Loucy (cell line): ENCODE measurements around the gene SMIM29.

Source experiments
- H2AFZ ChIP-seq: fragments of 200-600 bp; sonication (generic); 2 replicates; pipeline ENCODE4 v1.6.0; 2016; ENCODE audit warnings: antibody characterized with exemption, mild to moderate bottlenecking, low read length, moderate library complexity
- H3F3A ChIP-seq: fragments of 200-600 bp; 2 replicates; pipeline ENCODE4 v1.6.0; 2016; ENCODE audit warnings: antibody characterized with exemption, low read depth, mild to moderate bottlenecking
- H3K27me3 ChIP-seq: fragments of 200-600 bp; sonication (generic); 2 replicates; pipeline ENCODE4 v1.6.1; 2014; ENCODE audit warnings: low read length, mild to moderate bottlenecking; ENCODE audit not compliant: insufficient read depth, poor library complexity, severe bottlenecking
- H3K36me3 ChIP-seq: fragments of 200-600 bp; sonication (generic); 2 replicates; pipeline ENCODE4 v1.6.1; 2016; ENCODE audit warnings: low read length; ENCODE audit not compliant: insufficient read depth
- H3K4me1 ChIP-seq: fragments of 200-600 bp; sonication (generic); 2 replicates; pipeline ENCODE4 v1.5.1; 2014; ENCODE audit warnings: low read length, mild to moderate bottlenecking; ENCODE audit not compliant: insufficient read depth, poor library complexity, severe bottlenecking
- H3K4me2 ChIP-seq: fragments of 200-600 bp; sonication (generic); 2 replicates; pipeline ENCODE4 v1.6.0; 2014; ENCODE audit warnings: antibody characterized with exemption, low read length, low read depth, mild to moderate bottlenecking; ENCODE audit not compliant: poor library complexity, severe bottlenecking
- H3K4me3 ChIP-seq: fragments of 200-600 bp; sonication (generic); 2 replicates; pipeline ENCODE4 v1.5.1; 2014; ENCODE audit warnings: low read length, mild to moderate bottlenecking, mixed read lengths; ENCODE audit not compliant: poor library complexity, severe bottlenecking
- H3K79me2 ChIP-seq: fragments of 200-600 bp; sonication (generic); 2 replicates; pipeline ENCODE4 v1.6.1; 2014; ENCODE audit warnings: low read length; ENCODE audit not compliant: insufficient read depth
- H3K9ac ChIP-seq: fragments of 200-600 bp; sonication (generic); 2 replicates; pipeline ENCODE4 v1.6.0; 2014; ENCODE audit warnings: mild to moderate bottlenecking, low read depth, low read length, moderate library complexity; ENCODE audit not compliant: poor library complexity, severe bottlenecking
- H3K9me2 ChIP-seq: fragments of 200-600 bp; sonication (generic); replicated peaks from 2 replicates; pipeline ENCODE4 v1.6.1; 2016; ENCODE audit warnings: low read depth, low read length, mixed read lengths
- H3K9me3 ChIP-seq: fragments of 200-600 bp; sonication (generic); 2 replicates; pipeline ENCODE4 v1.6.1; 2014; ENCODE audit warnings: mild to moderate bottlenecking, antibody characterized with exemption, low read length, low read depth; ENCODE audit not compliant: insufficient read depth
- H4K20me1 ChIP-seq: fragments of 200-600 bp; sonication (generic); 2 replicates; pipeline ENCODE4 v1.6.0; 2014; ENCODE audit warnings: antibody characterized with exemption, low read length, mild to moderate bottlenecking; ENCODE audit not compliant: insufficient read depth, poor library complexity, severe bottlenecking
- CTCF ChIP-seq: fragments of 200-600 bp; sonication (generic); conservative IDR thresholded peaks from 2 replicates; pipeline ENCODE4 v1.5.1; 2014; ENCODE audit warnings: mild to moderate bottlenecking, antibody characterized with exemption, low read length
- EZH2phosphoT487 ChIP-seq: fragments of 200-600 bp; IDR thresholded peaks from 2 replicates; pipeline ENCODE4 v1.6.1; 2018; ENCODE audit warnings: antibody characterized with exemption, mild to moderate bottlenecking, moderate library complexity, borderline replicate concordance

Gene SMIM29

GRCh38 chr6:34237316-34237721, 11.5 kb downstream of the SMIM29 start:
- H3K79me2 ChIP-seq = peaks cover 49% of the 10 kb centered on the region
- H3K9me3 ChIP-seq = no peaks in the 10 kb centered on the region
- H2AFZ ChIP-seq = peak overlapping the region; percentile 93
- peaks cover 32% of the 10 kb centered on the region for H3K4me1 ChIP-seq
- no peaks in the 10 kb centered on the region for H3K27me3 ChIP-seq
- peak overlapping the region; percentile 80 for H3K4me3 ChIP-seq
- H3K9ac ChIP-seq = peak overlapping the region; percentile 100
- H3K4me2 ChIP-seq = peak overlapping the region; percentile 84
- peaks cover 39% of the 10 kb centered on the region for H4K20me1 ChIP-seq
- no peak for TF ChIP-seq CTCF
- TF ChIP-seq EZH2phosphoT487 = no peak
- 0 out of 2 replicates have a peak, but pooled peaks cover 6% of the 10 kb centered on the region for H3F3A ChIP-seq
- no peaks in the 10 kb centered on the region for H3K9me2 ChIP-seq
- peaks cover 18% of the 10 kb centered on the region; the same call in 1 of the 2 replicates for H3K36me3 ChIP-seq

- H3K9me3 ChIP-seq = no peaks in the 10 kb centered on the region
- H3K9me2 ChIP-seq = no peaks in the 10 kb centered on the region
- peak within 1 kb of the TSS; percentile 84 for H3K4me2 ChIP-seq
- peaks cover 34% of the 10 kb centered on the region for H4K20me1 ChIP-seq
- H3K27me3 ChIP-seq = no peaks in the 10 kb centered on the region
- H3F3A ChIP-seq = 0 out of 2 replicates have a peak, but pooled peaks cover 6% of the 10 kb centered on the region
- peaks cover 42% of the 10 kb centered on the region for H3K79me2 ChIP-seq
- H2AFZ ChIP-seq = peak within 1 kb of the TSS; percentile 93
- H3K9ac ChIP-seq = peak within 1 kb of the TSS; percentile 100
- peaks cover 29% of the 10 kb centered on the region for H3K4me1 ChIP-seq
- peak within 1 kb of the TSS; percentile 80 for H3K4me3 ChIP-seq
- TF ChIP-seq EZH2phosphoT487 (no peak), CTCF (no peak)
- peaks cover 11% of the 10 kb centered on the region; the same call in 1 of the 2 replicates for H3K36me3 ChIP-seq
Measured at GRCh38 chr6:34236443-34237315, 12.1 kb downstream of the SMIM29 start, which contains the start of gene HMGA1. HMGA1 (plus strand) TSS chr6:34236873; CDS start chr6:34240781, 3,908 bp downstream.

- H3K4me1 ChIP-seq = peaks cover 29% of the 10 kb centered on the region
- H3K4me3 ChIP-seq = peak overlapping the region; percentile 73
- H3K9me2 ChIP-seq = no peaks in the 10 kb centered on the region
- H3F3A ChIP-seq = 0 out of 2 replicates have a peak, but pooled peaks cover 6% of the 10 kb centered on the region
- peak overlapping the region; percentile 84 for H3K4me2 ChIP-seq
- peaks cover 29% of the 10 kb centered on the region for H4K20me1 ChIP-seq
- peak overlapping the region; percentile 61 for H3K9ac ChIP-seq
- no peak for TF ChIP-seq CTCF
- TF ChIP-seq EZH2phosphoT487 = no peak
- H2AFZ ChIP-seq = peak overlapping the region; percentile 75
- peaks cover 36% of the 10 kb centered on the region for H3K79me2 ChIP-seq
- peaks cover 5% of the 10 kb centered on the region; the same call in 1 of the 2 replicates for H3K36me3 ChIP-seq
- H3K27me3 ChIP-seq = no peaks in the 10 kb centered on the region
- H3K9me3 ChIP-seq = no peaks in the 10 kb centered on the region
Measured at GRCh38 chr6:34236131-34236442, 12.7 kb downstream of the SMIM29 start.
